ENCODE data around the gene PTPRR.

The PTPRR gene

GRCh38 chr12:70787612-70788011 lies 132.9 kb downstream of the PTPRR start:
- no peak for DNase-seq

GRCh38 chr12:70785896-70786295 lies 134.6 kb downstream of the PTPRR start:
- DNase-seq: no peak

- no peak for DNase-seq
Observed at GRCh38 chr12:70784042-70784668, 136.4 kb downstream of the PTPRR start.

GRCh38 chr12:70783455-70783854 lies 137.1 kb downstream of the PTPRR start:
- DNase-seq: no peak

GRCh38 chr12:70779250-70779649 lies 141.3 kb downstream of the PTPRR start:
- no peak for DNase-seq

GRCh38 chr12:70774055-70774454 lies 146.5 kb downstream of the PTPRR start:
- DNase-seq: no peak

- DNase-seq: no peak
Observed at GRCh38 chr12:70772836-70773235, 147.7 kb downstream of the PTPRR start.

- no peak for DNase-seq
Observed at GRCh38 chr12:70771581-70771980, 149.0 kb downstream of the PTPRR start.

- no peak for DNase-seq
Observed at GRCh38 chr12:70763666-70764065, 156.9 kb downstream of the PTPRR start.

GRCh38 chr12:70762000-70762399 lies 158.5 kb downstream of the PTPRR start:
- no peak for DNase-seq

GRCh38 chr12:70759161-70759918 lies 161.2 kb downstream of the PTPRR start:
- DNase-seq: no peak

- no peak for DNase-seq
Observed at GRCh38 chr12:70758494-70758845, 162.1 kb downstream of the PTPRR start.

GRCh38 chr12:70757830-70758493 lies 162.6 kb downstream of the PTPRR start:
- no peak for DNase-seq

- no peak for DNase-seq
Observed at GRCh38 chr12:70756791-70757190, 163.7 kb downstream of the PTPRR start.

- DNase-seq: no peak
Observed at GRCh38 chr12:70756118-70756517, 164.4 kb downstream of the PTPRR start.

GRCh38 chr12:70754330-70754741 lies 166.2 kb downstream of the PTPRR start:
- DNase-seq: no peak

- DNase-seq: no peak
Observed at GRCh38 chr12:70752327-70752726, 168.2 kb downstream of the PTPRR start.

- DNase-seq: no peak
Observed at GRCh38 chr12:70749931-70750330, 170.6 kb downstream of the PTPRR start.

- no peak for DNase-seq
Observed at GRCh38 chr12:70748809-70749208, 171.7 kb downstream of the PTPRR start.

GRCh38 chr12:70747445-70748260 lies 172.9 kb downstream of the PTPRR start:
- DNase-seq: no peak

- DNase-seq: no peak
Observed at GRCh38 chr12:70745048-70745447, 175.5 kb downstream of the PTPRR start.

GRCh38 chr12:70744178-70744577 lies 176.4 kb downstream of the PTPRR start:
- DNase-seq: no peak

- DNase-seq: no peak
Observed at GRCh38 chr12:70741256-70741655, 179.3 kb downstream of the PTPRR start.
